ENCODE data around the gene MTHFD2.

The MTHFD2 gene

DNA sequence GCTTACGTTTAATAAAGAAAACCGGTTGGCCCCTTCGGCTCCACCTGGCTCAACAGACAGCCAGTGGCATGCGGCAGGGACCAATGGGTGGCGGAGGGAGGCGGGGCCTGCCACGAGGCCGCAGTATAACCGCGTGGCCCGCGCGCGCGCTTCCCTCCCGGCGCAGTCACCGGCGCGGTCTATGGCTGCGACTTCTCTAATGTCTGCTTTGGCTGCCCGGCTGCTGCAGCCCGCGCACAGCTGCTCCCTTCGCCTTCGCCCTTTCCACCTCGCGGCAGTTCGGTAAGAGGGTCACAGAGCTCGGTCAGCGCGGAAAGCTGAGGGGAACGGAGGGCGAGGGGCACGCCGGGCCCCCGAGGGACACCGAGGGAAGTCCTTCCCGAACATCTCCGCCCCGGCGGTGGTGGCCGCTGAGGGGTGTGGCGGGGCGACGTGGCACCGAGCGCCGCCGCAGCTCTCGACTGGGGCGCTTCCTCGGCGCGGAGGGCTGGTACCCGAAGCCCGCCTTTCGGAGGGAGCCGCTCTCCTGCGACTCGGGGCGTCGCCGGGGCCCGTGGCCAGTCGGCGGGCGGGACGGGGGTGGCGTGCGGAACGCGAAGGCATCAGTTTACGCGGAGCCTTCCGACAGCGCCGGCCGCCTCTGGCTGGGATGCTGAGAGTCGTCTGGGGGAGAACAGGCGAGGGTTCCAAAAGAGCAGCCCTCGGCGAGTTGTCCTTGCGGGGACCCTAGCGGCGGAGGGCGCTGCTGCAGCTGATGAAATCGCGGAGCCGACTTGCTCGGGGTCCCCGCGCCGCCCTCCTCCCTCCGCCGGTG lies at the start of gene MTHFD2 (continued):
- TF ChIP-seq ZNF544 (tag by site-specific recombination; IDR thresholded peaks at IDR 0.05) (no peak), IKZF3 (tag by site-specific recombination; IDR thresholded peaks at IDR 0.05) (no peak), ZNF560 (tag by site-specific recombination; IDR thresholded peaks at IDR 0.05; ENCODE audit: borderline replicate concordance) (no peak), ZNF677 (tag by site-specific recombination; IDR thresholded peaks at IDR 0.05) (0 out of 2 replicates have a peak, but pooled peaks have one; percentile 50), ZNF221 (tag by site-specific recombination; IDR thresholded peaks at IDR 0.05; ENCODE audit: borderline replicate concordance) (no peak), SP2 (tag by site-specific recombination; IDR thresholded peaks at IDR 0.05) (peak; percentile 83), KLF16 (tag by site-specific recombination; IDR thresholded peaks at IDR 0.05) (peak; percentile 77), ZNF600 (tag by site-specific recombination; IDR thresholded peaks at IDR 0.05) (peak; percentile 92), ZNF132 (tag by site-specific recombination; IDR thresholded peaks at IDR 0.05; ENCODE audit: borderline replicate concordance) (no peak), ZNF670 (tag by site-specific recombination; IDR thresholded peaks at IDR 0.05; ENCODE audit: low read depth) (no peak), SALL2 (tag by site-specific recombination; IDR thresholded peaks at IDR 0.05; ENCODE audit: borderline replicate concordance) (peak; percentile 32; the same call in 1 of the 2 replicates), ZSCAN30 (tag by site-specific recombination; IDR thresholded peaks at IDR 0.05) (peak; percentile 71), ZNF571 (tag by site-specific recombination; IDR thresholded peaks at IDR 0.05) (no peak), OVOL3 (tag by site-specific recombination; IDR thresholded peaks at IDR 0.05) (no peak), ZXDB (tag by site-specific recombination; IDR thresholded peaks at IDR 0.05) (peak; percentile 75), ZNF629 (tag by site-specific recombination; IDR thresholded peaks at IDR 0.05) (no peak), ZNF175 (tag by site-specific recombination; IDR thresholded peaks at IDR 0.05) (no peak), OSR2 (tag by site-specific recombination; IDR thresholded peaks at IDR 0.05) (no peak), GLIS1 (tag by site-specific recombination; IDR thresholded peaks at IDR 0.05) (peak; percentile 15; the same call in 1 of the 2 replicates), PRDM1 (tag by site-specific recombination; IDR thresholded peaks at IDR 0.05) (no peak)
- TF ChIP-seq, protein P1, sequence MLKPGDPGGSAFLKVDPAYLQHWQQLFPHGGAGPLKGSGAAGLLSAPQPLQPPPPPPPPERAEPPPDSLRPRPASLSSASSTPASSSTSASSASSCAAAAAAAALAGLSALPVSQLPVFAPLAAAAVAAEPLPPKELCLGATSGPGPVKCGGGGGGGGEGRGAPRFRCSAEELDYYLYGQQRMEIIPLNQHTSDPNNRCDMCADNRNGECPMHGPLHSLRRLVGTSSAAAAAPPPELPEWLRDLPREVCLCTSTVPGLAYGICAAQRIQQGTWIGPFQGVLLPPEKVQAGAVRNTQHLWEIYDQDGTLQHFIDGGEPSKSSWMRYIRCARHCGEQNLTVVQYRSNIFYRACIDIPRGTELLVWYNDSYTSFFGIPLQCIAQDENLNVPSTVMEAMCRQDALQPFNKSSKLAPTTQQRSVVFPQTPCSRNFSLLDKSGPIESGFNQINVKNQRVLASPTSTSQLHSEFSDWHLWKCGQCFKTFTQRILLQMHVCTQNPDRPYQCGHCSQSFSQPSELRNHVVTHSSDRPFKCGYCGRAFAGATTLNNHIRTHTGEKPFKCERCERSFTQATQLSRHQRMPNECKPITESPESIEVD (tag by site-specific recombination; IDR thresholded peaks at IDR 0.05): no peak
- TF ChIP-seq, protein P2, sequence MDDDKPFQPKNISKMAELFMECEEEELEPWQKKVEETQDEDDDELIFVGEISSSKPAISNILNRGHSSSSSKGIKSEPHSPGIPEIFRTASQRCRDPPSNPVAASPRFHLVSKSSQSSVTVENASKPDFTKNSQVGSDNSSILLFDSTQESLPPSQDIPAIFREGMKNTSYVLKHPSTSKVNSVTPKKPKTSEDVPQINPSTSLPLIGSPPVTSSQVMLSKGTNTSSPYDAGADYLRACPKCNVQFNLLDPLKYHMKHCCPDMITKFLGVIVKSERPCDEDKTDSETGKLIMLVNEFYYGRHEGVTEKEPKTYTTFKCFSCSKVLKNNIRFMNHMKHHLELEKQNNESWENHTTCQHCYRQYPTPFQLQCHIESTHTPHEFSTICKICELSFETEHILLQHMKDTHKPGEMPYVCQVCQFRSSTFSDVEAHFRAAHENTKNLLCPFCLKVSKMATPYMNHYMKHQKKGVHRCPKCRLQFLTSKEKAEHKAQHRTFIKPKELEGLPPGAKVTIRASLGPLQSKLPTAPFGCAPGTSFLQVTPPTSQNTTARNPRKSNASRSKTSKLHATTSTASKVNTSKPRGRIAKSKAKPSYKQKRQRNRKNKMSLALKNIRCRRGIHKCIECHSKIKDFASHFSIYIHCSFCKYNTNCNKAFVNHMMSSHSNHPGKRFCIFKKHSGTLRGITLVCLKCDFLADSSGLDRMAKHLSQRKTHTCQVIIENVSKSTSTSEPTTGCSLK (tag by site-specific recombination; IDR thresholded peaks at IDR 0.05): no peak
- TF ChIP-seq, protein P3, sequence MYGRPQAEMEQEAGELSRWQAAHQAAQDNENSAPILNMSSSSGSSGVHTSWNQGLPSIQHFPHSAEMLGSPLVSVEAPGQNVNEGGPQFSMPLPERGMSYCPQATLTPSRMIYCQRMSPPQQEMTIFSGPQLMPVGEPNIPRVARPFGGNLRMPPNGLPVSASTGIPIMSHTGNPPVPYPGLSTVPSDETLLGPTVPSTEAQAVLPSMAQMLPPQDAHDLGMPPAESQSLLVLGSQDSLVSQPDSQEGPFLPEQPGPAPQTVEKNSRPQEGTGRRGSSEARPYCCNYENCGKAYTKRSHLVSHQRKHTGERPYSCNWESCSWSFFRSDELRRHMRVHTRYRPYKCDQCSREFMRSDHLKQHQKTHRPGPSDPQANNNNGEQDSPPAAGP (tag by site-specific recombination; IDR thresholded peaks at IDR 0.05): peak; percentile 73
- TF ChIP-seq, protein P4, sequence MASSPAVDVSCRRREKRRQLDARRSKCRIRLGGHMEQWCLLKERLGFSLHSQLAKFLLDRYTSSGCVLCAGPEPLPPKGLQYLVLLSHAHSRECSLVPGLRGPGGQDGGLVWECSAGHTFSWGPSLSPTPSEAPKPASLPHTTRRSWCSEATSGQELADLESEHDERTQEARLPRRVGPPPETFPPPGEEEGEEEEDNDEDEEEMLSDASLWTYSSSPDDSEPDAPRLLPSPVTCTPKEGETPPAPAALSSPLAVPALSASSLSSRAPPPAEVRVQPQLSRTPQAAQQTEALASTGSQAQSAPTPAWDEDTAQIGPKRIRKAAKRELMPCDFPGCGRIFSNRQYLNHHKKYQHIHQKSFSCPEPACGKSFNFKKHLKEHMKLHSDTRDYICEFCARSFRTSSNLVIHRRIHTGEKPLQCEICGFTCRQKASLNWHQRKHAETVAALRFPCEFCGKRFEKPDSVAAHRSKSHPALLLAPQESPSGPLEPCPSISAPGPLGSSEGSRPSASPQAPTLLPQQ (tag by site-specific recombination; IDR thresholded peaks at IDR 0.05): peak; percentile 68
- TF ChIP-seq, protein P5, sequence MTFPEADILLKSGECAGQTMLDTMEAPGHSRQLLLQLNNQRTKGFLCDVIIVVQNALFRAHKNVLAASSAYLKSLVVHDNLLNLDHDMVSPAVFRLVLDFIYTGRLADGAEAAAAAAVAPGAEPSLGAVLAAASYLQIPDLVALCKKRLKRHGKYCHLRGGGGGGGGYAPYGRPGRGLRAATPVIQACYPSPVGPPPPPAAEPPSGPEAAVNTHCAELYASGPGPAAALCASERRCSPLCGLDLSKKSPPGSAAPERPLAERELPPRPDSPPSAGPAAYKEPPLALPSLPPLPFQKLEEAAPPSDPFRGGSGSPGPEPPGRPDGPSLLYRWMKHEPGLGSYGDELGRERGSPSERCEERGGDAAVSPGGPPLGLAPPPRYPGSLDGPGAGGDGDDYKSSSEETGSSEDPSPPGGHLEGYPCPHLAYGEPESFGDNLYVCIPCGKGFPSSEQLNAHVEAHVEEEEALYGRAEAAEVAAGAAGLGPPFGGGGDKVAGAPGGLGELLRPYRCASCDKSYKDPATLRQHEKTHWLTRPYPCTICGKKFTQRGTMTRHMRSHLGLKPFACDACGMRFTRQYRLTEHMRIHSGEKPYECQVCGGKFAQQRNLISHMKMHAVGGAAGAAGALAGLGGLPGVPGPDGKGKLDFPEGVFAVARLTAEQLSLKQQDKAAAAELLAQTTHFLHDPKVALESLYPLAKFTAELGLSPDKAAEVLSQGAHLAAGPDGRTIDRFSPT (tag by site-specific recombination; IDR thresholded peaks at IDR 0.05): no peak; the same call in 1 of the 2 replicates
- TF ChIP-seq, protein P6, sequence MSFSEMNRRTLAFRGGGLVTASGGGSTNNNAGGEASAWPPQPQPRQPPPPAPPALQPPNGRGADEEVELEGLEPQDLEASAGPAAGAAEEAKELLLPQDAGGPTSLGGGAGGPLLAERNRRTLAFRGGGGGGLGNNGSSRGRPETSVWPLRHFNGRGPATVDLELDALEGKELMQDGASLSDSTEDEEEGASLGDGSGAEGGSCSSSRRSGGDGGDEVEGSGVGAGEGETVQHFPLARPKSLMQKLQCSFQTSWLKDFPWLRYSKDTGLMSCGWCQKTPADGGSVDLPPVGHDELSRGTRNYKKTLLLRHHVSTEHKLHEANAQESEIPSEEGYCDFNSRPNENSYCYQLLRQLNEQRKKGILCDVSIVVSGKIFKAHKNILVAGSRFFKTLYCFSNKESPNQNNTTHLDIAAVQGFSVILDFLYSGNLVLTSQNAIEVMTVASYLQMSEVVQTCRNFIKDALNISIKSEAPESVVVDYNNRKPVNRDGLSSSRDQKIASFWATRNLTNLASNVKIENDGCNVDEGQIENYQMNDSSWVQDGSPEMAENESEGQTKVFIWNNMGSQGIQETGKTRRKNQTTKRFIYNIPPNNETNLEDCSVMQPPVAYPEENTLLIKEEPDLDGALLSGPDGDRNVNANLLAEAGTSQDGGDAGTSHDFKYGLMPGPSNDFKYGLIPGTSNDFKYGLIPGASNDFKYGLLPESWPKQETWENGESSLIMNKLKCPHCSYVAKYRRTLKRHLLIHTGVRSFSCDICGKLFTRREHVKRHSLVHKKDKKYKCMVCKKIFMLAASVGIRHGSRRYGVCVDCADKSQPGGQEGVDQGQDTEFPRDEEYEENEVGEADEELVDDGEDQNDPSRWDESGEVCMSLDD (tag by site-specific recombination; IDR thresholded peaks at IDR 0.05): peak; percentile 32; the same call in 1 of the 2 replicates
- TF ChIP-seq, protein P7, sequence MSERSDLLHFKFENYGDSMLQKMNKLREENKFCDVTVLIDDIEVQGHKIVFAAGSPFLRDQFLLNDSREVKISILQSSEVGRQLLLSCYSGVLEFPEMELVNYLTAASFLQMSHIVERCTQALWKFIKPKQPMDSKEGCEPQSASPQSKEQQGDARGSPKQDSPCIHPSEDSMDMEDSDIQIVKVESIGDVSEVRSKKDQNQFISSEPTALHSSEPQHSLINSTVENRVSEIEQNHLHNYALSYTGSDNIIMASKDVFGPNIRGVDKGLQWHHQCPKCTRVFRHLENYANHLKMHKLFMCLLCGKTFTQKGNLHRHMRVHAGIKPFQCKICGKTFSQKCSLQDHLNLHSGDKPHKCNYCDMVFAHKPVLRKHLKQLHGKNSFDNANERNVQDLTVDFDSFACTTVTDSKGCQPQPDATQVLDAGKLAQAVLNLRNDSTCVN (tag by site-specific recombination; optimal IDR thresholded peaks at IDR 0.05): peak; percentile 95

Measured in HEK293 (cell line).